Activated naive CD4-positive, alpha-beta T cell treated with Interleukin-2 at 50 U/mL for 16 hours (primary cell): Measurements from ENCODE around the gene CHST14.

ENCODE experiments used
- DNase-seq: peaks from one replicate; pipeline ENCODE4 v3.0.0-alpha.2; 2020

CHST14 gene, protein sequence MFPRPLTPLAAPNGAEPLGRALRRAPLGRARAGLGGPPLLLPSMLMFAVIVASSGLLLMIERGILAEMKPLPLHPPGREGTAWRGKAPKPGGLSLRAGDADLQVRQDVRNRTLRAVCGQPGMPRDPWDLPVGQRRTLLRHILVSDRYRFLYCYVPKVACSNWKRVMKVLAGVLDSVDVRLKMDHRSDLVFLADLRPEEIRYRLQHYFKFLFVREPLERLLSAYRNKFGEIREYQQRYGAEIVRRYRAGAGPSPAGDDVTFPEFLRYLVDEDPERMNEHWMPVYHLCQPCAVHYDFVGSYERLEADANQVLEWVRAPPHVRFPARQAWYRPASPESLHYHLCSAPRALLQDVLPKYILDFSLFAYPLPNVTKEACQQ

DNA sequence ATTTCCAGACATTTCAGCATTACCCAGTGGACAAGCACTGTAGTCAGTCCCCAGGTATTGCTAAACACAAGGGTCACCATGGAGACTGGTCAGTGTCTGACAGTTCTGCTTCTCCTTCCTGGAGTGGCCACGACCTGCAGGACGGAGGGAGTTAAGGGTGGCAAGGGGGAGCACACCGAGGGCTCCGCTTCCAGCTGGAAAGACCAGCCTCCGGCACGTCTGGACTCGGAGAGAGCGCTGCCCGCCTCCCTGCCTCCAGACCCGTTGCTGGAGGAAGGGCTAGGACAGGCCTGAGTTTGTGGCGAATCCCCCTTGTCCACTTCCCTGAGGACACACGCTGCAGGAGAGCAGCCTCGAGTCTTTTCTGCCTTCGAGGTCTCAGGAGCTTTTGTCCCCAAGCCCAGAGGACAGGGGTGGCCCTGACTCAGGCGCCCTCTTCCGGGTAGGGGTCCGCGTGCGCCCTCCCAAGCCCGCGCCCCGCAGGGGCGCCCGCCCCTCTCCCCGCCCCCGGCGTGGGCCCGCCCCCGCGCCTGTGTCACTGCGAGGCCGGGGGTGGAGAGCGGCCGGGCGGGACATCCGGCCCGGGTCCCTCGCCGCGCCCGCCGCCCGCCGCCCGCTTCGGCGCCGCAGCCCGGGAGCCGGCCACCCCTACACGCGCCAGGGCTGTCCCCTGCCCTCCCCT lies at the start of gene CHST14:
Gene CHST14 (plus strand): TSS at position 562 of the 682 bp plus-strand sequence. CDS start 230 bp downstream, outside the sequence.
- peak; percentile 58 for DNase-seq

DNA sequence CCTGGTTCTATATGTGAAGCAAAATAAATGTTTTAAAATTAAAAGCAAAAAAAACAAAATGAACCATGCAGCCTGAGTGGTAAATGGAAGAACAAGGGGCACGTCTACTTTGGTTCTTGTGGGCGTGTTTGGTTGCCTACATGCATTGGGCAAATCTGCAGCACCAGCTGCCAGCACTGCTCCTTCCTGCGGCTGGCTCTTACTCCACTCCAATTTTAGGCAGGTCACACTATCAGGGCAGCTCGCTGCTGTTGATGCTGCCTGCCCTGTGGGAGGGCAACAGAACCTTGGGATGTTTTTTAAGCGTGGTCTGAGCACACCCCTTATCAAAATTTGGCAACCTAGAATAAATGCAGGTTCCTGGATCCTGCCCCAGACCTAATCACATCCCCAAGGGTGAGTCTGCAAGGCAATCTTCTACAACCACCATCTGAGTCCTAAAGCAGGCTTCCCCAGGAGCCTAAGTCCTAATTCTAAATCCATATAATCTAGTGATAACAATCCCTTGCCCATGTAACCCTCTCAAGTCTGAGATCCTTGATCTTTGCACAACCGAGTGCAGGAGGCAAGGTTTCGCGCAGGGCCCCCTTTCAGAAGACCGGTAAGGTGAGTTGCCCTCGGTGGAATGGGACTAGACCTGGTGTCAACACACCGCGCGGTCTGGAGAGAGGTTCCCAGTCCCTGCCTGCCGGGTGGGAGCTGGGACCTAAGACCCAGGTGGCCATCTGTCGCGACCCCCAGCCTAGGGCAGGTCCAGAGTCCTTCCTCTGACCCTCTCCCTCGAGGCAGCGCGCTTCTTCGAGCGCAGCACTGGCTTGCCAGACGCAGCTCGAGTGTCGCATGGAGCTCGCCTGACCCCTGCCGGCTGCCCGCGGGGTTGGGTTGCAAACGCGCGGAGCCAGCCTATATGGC lies 49.3 kb upstream of the CHST14 start:
- DNase-seq = peak; percentile 84

DNA sequence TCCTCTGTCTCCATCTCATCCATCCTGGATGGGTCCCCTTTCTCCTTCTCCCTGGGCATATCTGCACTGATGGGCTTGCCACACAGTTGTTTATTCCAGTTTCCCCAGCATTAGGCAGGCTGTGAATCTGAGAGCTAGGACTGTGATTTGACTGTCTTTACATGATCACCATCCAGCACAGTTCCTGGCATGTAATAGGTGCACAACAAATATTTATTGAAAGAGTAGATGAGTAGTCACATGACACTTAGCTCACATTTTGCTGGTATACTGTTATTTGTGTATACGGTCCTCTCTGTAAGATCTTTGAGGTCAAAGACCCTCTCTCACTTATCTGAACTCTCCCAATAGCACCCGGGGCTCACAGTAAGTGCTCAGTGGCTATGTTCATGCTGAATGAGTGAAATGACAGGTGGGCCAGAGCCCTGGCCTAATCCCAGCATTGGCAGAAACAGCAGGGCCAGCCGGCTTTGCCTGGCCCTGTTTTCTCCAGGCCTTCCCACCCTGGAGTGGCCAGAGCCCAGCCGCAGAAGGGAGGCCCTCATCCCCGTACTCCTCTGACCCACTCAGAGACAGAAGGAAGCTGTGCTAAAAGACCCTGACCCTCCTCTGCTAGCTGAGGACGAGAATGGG lies 46.2 kb upstream of the CHST14 start:
- DNase-seq = no peak

DNA sequence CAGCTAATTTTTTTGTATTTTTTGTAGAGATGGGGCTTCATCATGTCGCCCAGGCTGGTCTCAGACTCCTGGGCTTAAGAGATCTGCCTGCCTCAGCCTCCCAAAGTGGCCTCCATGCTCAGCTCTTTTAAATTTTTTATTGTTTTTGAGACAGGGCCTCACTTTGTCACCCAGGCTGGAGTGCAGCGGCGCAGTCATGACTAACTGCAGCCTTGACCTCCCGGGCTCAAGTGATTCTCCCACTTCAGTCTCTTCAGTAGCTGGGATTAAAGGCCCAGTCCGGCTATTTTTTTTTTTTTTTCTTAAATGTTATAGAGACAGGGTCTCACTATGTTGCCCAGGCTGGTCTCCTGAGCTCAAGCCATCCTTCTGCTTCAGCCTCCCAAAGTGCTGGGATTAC lies 45.1 kb upstream of the CHST14 start:
- DNase-seq = no peak

DNA sequence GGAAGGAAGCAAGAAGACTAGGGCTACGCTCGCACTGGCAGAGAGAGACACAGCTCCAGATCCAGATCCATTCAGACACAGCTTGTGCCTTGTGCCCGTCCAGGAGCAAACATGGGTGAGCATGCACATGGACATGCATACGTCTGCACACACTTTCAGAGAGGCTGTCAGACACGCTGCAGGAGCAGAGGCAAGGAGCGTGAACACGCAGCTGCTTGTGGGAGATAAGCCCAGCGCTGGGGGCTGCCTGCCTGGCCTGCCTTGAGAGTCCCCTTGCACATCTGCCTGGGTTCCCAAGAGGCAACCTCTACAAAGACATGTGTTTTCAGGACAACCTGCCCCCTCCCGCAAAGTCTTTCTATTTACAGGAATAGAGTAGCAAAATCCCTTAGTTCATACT lies 43.6 kb upstream of the CHST14 start:
- no peak for DNase-seq

DNA sequence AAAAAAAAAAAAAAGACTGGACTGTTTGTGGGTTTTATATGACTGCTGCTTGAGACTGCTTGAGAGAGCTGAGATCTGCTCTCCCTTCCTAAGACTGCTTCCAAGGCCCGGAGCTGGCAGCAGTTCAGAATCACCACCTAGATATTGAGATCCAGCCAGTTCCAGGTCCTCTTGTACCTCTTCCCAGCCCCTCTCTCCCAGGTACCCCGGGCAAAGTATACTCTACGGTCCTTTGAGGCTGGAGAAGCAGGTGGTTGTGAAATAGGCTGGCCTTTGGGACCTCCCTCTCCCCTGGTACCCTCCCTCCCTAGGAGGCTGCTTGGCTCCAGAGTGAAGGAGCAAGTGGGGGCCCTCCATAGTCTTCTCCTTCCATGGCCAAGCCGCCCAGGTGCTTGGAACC lies 42.6 kb upstream of the CHST14 start:
- no peak for DNase-seq

DNA sequence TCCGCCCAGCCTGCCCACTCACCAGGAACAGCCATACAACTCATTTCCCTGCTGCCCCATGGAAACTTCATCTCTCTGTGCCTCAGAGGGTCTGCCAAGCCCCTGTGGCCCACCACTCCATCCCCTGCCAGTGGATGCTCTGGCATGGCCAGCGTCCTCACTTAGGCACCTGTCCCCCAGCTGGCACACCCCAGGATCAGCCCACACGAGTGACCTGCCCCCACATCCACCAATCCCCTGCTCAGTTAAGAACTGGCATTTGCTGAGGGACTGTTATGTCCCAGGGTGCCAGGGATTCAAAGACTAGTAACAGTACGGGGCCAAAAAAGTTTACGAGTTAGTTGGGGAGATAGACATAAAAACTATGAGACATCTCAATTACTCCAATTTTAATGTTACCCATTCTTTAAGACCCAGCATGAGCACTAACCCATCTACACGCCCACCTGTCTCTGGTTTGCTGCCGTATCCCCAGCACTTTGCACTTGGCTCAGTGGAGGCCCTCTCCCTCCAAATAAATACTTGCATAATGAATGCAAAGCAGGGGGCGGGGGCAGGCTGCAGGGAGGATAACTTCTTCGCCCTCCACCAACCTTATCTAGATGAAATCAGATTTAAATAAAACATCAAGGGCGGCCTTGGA lies 41.6 kb upstream of the CHST14 start:
- no peak for DNase-seq

DNA sequence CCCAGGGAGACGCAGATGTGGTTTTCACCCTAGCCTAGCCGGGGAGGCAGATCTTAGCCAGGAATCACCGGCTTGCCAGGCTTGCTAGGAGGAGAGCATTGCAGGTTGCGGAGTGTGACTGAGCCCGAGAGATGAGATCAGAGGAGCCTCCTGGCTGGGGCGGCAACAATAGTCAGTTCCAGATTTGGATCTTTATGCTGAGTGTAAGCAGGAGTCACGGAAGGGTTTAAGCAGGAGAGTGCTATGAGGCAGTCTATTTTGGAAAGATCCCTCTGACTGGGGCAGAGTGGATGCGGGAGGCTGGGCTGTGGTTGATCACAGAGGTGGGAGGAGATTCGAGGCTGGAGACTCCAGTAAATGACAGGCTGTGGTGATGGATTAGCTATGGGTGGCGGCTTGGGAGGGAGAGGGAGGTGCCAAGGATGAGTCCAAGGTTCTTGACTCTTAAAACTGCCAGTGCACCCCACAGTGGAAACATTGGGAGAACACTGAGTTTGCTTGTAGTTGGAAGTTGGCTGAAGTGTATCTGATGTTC lies 40.4 kb upstream of the CHST14 start:
- DNase-seq = no peak

DNA sequence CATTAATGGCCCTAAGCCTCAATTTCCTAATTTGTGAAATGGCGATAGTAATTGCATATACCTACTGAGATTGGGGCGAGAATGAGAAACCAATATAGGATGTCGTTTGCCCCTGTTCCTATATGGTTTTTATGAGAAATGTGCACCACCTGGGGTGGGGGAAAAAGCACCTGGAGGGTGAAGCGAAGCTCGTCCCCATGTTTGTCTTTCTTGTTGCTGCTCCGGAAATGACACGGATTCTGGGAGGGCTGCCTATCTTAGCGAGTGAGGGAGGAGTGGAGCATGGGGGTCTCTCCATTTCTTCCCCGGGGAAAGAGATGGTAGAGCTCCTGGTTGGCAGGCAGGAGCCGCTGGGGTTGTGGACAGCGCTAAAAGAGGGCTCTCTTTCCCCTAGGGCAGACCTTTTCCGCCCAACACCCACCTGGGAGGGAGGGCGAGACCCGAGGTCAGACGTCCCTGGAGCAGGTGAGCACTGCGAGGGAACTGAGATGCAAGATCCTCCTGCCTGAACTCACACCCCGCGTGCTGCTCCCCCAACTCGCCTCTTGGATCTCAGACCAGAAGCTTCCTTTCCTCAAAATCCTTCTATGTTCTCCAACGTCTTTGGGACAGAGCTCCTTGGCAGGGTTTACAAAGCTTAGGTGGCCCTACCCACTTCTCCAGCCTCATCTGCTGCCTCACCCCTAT lies 35.6 kb upstream of the CHST14 start:
- no peak for DNase-seq

DNA sequence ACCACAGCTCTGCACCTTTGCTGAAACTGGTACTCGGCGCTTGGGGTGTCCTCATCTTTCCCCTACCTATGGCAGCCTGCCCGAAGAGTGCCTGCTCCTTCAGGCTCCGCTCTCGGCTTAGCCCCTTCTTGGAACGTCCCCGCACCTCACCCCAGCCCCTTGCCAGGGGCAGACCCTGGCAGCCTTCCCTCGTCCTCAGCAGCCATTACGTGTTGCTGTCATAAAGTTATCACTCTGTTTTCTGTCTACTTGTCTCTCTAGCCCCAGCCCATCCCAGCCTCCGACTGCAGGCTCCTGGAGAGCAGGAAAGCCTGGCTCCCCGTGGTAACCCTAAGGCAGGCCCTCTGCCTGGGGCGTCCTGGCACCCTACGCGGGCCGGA lies 35.1 kb upstream of the CHST14 start:
- no peak for DNase-seq

DNA sequence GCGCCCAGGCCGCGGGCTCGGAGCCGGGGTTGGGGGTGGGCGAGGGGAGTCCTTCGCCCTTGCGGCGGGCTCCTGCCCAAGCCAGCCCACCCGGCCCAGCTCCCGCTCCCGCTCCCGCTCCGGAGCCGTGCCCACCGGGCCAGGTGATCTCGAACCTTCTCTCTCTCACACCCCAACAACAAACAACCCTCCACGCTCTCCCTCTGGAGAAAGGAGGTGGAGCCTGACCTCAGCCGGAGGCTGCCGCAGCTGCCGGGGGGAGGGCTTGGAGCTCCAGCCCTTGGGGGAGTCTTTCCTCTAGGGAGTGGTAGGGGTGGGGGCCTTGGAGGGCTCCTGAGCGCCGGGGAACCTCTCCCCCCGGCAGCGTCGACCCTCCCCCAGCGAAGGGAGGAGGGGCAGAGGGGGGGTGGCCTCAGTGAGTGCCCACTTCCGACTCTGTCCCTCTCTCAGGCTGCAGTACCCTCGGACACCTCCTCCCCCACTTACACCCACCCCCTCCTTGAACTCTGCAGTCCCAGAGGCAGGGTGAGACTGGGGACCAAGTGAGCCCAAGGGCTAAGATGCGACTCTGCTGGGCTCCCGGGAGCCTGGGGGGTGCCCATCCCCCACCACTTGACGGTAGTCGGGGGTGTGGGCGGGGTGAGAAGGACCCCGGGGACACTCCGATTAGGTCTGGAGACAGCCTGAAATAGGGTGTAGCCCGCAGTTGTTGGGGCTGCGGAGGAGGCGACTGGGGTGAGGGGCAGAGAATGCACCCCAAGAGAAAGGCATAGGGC lies 34.5 kb upstream of the CHST14 start:
- no peak for DNase-seq

DNA sequence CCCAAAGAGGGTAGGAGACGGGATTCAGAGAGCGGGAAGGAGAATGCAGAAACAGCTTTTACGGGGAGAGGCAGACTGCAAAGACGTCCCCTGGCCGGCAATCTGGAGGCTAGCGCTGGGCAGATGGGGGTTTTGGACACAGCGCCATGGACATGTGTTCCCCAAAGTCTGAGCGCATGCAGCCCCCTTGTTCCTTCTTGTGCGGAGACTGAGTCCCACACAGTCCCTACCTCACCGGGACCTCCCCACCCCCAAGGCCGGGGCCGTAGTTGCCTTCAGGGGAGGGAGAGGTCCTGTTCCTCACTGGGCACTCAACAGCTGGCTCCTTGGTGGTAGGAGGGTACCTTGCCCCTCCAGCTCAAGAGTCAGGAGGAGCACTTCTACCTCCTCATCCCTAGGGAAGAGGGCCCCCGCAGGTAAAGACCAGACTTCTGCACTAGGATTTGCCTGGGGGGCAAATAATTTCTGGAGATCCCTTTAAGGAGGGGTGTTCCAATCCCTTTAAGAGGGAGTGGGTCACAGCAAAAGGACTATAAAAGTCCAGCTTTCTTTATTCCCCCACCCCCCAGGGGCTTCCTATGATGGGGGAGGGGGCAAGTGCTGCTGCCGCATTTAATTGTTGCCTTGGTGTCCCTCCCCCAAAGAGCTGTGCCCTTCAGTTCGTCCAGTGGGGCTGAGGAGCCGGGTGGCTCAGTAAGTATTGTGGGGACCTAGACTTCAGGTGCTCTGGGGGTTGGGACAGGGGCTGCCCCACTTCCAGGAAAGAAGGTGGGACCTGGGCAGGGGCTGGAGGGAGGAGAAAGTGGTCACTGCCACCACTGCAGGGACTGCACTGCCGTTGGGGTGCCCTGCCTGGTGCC lies 33.7 kb upstream of the CHST14 start:
- DNase-seq = no peak

DNA sequence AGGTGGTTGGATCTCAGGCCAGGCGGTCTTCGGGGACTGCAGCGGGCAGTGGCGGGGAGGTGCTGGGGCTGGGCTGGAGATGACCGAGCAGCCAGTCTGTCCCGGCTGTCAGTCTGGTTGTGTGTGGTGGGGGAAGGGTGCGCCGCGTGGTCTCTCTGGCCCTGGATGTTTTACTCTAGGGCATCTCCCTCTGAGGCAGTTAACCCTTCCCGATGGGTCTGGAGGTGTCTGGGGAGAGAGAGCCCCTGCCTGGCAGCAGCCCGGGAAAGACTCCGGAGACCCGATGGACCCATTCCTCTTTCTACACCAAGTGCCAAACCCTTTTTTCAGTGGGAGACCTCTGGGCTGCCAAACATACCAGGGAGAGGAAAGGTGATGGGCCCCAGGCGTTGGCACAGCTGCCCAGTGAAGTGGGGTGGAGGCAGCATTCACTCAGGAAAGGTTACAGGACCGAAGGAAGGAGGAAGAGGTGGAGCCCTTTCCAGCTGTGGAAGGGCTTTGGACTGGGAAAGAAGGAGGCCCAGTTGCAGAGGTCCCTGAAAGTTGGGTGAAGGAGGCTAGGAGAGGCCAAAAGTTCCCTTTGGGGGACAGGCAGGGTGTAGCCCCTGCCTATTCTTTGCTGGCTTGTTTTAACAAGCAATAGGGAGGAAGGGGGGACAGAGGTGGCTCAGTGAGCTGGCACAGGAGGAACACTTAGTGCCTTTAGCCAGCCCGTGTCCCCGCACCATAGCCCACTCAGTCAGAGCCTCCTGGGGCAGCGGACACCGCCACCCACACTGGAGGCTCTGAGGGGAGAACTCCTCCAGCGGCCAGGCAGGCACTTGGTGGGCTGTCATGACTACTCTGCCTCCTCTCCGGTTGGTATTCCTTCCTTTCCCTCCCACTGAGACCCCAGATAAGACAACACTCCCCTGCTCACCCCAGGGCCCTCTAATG lies 32.8 kb upstream of the CHST14 start:
- DNase-seq = no peak

DNA sequence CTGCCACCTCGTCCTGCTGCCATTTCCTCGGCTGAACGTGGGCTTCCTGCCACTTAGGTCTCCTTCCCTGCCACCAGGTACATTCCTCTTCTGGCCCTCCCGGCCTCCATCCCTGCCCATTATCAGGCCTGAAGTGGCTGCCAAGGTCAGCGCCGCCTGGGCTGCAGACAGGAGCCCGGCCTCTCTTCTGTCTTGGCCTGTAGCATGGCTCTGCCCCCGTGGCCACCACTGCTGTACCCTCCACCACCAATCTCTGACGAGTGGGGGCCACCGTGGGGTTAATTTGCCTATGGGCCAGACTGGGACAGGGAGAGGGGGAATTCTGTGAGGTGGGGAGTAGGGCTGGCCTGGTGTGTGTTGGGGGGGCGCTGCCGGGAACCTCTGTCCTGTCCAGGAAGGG lies 32.1 kb upstream of the CHST14 start:
- no peak for DNase-seq

DNA sequence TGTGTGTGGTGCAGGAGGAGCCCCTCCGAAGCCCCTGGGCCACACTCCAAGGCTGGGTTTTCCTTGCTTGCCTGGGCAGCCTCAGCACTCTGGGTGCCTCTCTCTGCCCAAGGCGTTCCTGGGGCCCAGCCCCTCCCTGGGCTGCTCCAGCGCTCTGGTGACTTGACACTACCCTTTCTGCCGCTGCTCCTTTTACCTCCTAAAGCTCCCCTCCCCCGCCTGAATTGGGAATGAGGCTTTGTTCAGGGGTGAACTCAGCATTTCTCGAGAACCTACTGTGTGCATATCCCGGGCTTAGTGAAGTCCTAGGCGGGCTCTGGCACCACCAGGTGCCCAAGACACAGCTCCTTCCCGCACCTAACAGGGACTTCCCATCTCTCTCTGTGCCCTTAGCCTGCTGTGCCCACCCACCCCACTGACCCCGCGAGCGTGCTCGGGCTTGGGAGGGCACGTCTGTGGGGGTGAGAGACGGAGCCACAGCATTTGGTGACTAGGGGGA lies 31.3 kb upstream of the CHST14 start:
- no peak for DNase-seq

DNA sequence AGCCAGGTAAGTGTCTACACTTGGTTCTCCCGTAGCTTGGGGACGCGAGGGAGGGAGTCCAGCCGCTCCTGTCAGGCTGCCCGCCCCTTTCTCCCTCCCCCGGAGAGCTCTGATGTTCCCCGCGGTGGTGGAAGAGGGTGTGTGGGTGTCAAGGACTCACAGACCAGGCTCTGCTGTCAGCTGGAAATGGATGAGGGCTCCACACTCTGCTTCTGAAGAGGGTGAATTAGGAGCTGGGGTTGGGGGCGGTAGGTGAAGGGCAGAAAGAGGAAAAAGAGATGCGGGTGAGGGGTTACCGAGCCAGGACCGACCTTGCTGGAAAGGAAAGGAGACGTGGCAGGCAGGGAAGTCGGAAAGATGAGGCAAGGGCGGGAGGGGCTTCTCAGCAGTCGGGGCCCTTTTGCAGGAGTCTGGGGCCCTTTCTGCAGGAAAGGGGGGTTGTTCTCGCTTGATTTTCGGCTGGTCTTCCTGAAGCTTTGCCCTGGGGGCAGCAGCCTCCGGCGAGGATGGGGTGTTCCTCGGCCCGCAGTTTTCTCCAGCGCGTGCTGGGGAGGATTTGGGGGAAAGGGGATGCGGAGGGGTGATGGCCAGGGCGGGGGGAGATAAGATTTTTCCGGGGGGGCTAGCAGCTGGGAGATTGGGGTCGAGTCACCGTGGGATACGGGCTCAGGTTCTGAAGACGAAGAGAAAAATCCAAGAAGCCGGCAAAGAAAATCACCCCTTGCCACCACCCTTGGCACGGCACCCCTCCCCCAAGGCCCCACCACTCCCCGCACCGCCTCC lies 30.6 kb upstream of the CHST14 start:
- peak; percentile 48 for DNase-seq

DNA sequence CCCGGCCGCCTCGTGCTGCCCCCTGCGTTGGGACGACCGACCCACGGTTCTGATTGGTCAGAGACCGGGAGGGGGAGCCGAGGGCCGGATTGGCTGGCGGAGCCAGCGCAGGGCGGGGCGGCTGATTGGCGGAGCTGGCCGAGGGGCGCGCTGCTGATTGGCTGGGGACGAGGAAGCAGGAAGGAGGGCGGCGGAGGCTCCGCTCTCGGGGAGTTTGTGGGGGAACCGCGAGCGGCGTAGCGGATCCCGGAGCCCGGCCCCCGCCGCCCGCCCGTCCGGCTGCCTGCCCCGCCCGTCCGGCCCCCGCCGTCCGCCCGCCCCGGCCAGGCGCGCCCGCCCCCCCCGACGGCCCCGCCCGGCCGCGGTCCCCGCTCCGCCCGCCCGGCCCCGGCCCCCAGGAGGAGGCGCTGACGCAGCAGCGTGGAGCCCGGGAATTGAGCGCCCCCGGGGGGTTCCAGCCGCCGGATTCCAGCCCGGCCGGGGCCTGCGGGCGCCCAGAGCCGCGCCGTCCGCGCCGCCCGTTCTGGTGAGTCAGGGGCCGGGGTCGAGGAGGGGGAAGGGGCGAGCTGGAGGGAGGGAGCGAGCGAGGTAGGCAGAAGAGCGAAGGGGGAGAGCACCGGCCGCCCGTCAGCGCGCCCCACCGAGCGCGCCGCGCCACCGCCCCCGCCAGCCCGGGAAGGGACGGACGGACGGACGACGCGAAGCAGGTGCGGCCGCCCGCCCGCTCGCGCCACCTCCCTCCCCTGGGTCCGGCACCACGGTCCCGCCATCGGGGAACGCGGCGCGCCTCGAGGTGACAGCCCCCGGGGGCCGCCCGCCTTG lies 29.8 kb upstream of the CHST14 start, which contains the start of gene BAHD1:
Gene BAHD1 (plus strand): TSS at position 211 of the 822 bp plus-strand sequence. CDS start 17,512 bp downstream, outside the sequence.
- peak; percentile 96 for DNase-seq
